H1 (cell line): Measurements from ENCODE around the gene ZNF407. TPM values are rescaled to one million over a fixed set of nuclear protein-coding genes. Genes with fewer than 3 reads are reported as not detected.

Experiments
- CTCF ChIA-PET: fragments of 300-600 bp; sonication (Branson Sonifier 250); formaldehyde crosslinking; loops from one replicate; lab custom pipeline; 2021; ENCODE audit not compliant: partially characterized antibody; lab: Charles Lee
- POLR2A ChIA-PET: fragments of 300-600 bp; sonication (Branson Sonifier 250); formaldehyde crosslinking; loops from one replicate; lab custom pipeline; 2021; ENCODE audit warnings: inconsistent platforms; ENCODE audit not compliant: partially characterized antibody; lab: Charles Lee
- DNase-seq, 2 experiments: peaks; one replicate each; pipeline versions ENCODE4 v3.0.0 to v3.0.0-alpha.2; 2010 to 2022; ENCODE audit warnings: low spot score in 2 of 2, low read depth in 1 of 2, mixed read lengths in 1 of 2
- FAIRE-seq: peaks from 2 replicates; lab custom pipeline; 2011; peaks lifted over from hg19 to GRCh38; lab: Jason Lieb, UNC
- H2AFZ ChIP-seq: 2 replicates; pipeline ENCODE4 v1.8.1; 2012; ENCODE audit warnings: low read length, inconsistent platforms
- H2AK5ac ChIP-seq: 2 replicates; pipeline ENCODE4 v1.6.1; 2013; ENCODE audit warnings: low read depth, low read length
- H2BK120ac ChIP-seq: replicated peaks from 2 replicates; pipeline ENCODE3; 2013; ENCODE audit warnings: low read depth, low read length, inconsistent platforms
- H2BK12ac ChIP-seq: 2 replicates; pipeline ENCODE4 v1.6.1; 2013; ENCODE audit warnings: low read depth, low read length
- H2BK15ac ChIP-seq: 2 replicates; pipeline ENCODE4 v1.6.1; 2013; ENCODE audit warnings: low read length
- H2BK20ac ChIP-seq: 2 replicates; pipeline ENCODE4 v1.6.1; 2013; ENCODE audit warnings: low read length
- H2BK5ac ChIP-seq: 2 replicates; pipeline ENCODE4 v1.6.1; 2013; ENCODE audit warnings: low read depth, low read length
- H3K14ac ChIP-seq: 2 replicates; pipeline ENCODE4 v1.6.1; 2013; ENCODE audit warnings: inconsistent platforms; ENCODE audit not compliant: insufficient read length
- H3K18ac ChIP-seq: 2 replicates; pipeline ENCODE4 v1.6.1; 2013; ENCODE audit warnings: low read length; ENCODE audit errors: extremely low read depth
- H3K23ac ChIP-seq: 2 replicates; pipeline ENCODE4 v1.6.1; 2013; ENCODE audit warnings: inconsistent platforms; ENCODE audit not compliant: insufficient read length
- H3K23me2 ChIP-seq: 2 replicates; pipeline ENCODE4 v1.6.1; 2013; ENCODE audit warnings: low read depth, low read length
- H3K27ac ChIP-seq: 2 replicates; pipeline ENCODE4 v1.6.1; 2011; ENCODE audit warnings: low read depth, low read length, inconsistent platforms
- H3K27me3 ChIP-seq, 4 experiments: replicated peaks in 1 of 4; 1 replicate in 1 of 4; 2 replicates in 3 of 4; pipeline versions ENCODE4 v1.6.1 to v1.8.1; 2011 to 2013; ENCODE audit warnings: low read length in 3 of 4, mild to moderate bottlenecking in 3 of 4, inconsistent platforms in 2 of 4, mixed read lengths in 2 of 4, moderate library complexity in 1 of 4; ENCODE audit not compliant: control insufficient read depth in 3 of 4, insufficient read depth in 3 of 4; ENCODE audit errors: extremely low read depth in 1 of 4
- H3K36me3 ChIP-seq, 4 experiments: 2 replicates each; pipeline versions ENCODE4 v1.6.1 to v1.8.1; 2011 to 2013; ENCODE audit warnings: mild to moderate bottlenecking in 4 of 4, low read length in 3 of 4, moderate library complexity in 2 of 4, control low read depth in 1 of 4, inconsistent platforms in 1 of 4; ENCODE audit not compliant: insufficient read depth in 4 of 4, control insufficient read depth in 2 of 4
- H3K4ac ChIP-seq: replicated peaks from 2 replicates; pipeline ENCODE3; 2013; ENCODE audit warnings: low read length, low read depth, mixed read lengths, inconsistent platforms; ENCODE audit not compliant: insufficient read length
- H3K4me1 ChIP-seq, 4 experiments: replicated peaks in 1 of 4; 1 replicate in 1 of 4; 2 replicates in 3 of 4; pipeline versions ENCODE4 v1.6.1 to v1.8.1; 2011 to 2013; ENCODE audit warnings: low read length in 3 of 4, inconsistent platforms in 2 of 4, mixed read lengths in 1 of 4; ENCODE audit not compliant: insufficient read depth in 4 of 4, control insufficient read depth in 3 of 4
- H3K4me2 ChIP-seq, 2 experiments: 2 replicates each; pipeline versions ENCODE4 v1.6.1 to v1.8.1; 2011 to 2013; ENCODE audit warnings: low read depth in 2 of 2, low read length in 2 of 2, control low read depth in 1 of 2, inconsistent platforms in 1 of 2, mild to moderate bottlenecking in 1 of 2; ENCODE audit not compliant: insufficient read depth in 1 of 2
- H3K4me3 ChIP-seq, 4 experiments: fragments of 200-600, 300-600 bp in 1 of 4; sonication (generic), shearing (Covaris generic), sonication (Bioruptor Twin) in 1 of 4; 2 replicates each; pipeline versions ENCODE4 v1.5.1 to v1.8.1; 2011 to 2016; ENCODE audit warnings: low read length in 4 of 4, low read depth in 3 of 4, control low read depth in 2 of 4, inconsistent platforms in 2 of 4, mild to moderate bottlenecking in 2 of 4, mixed read lengths in 1 of 4, moderate library complexity in 1 of 4; ENCODE audit not compliant: insufficient read depth in 2 of 4; ENCODE audit errors: extremely low read depth in 1 of 4
- H3K56ac ChIP-seq: replicated peaks from 2 replicates; pipeline ENCODE3; 2013; ENCODE audit warnings: low read depth, mild to moderate bottlenecking, mixed read lengths, low read length, inconsistent platforms; ENCODE audit not compliant: insufficient read length
- H3K79me1 ChIP-seq: 2 replicates; pipeline ENCODE4 v1.6.1; 2013; ENCODE audit warnings: low read depth, low read length, control low read depth
- H3K79me2 ChIP-seq, 2 experiments: 2 replicates each; pipeline versions ENCODE4 v1.6.1 to v1.8.1; 2012 to 2013; ENCODE audit warnings: low read length in 2 of 2, mild to moderate bottlenecking in 2 of 2, inconsistent platforms in 1 of 2; ENCODE audit not compliant: insufficient read depth in 2 of 2, control insufficient read depth in 1 of 2
- H3K9ac ChIP-seq, 4 experiments: replicated peaks in 1 of 4; 1 replicate in 1 of 4; 2 replicates in 3 of 4; pipeline versions ENCODE4 v1.6.1 to v1.8.1; 2011 to 2013; ENCODE audit warnings: low read depth in 3 of 4, low read length in 3 of 4, control low read depth in 2 of 4, mild to moderate bottlenecking in 2 of 4, moderate library complexity in 2 of 4, inconsistent platforms in 1 of 4; ENCODE audit errors: extremely low read depth in 1 of 4
- H3K9me3 ChIP-seq, 2 experiments: 2 replicates each; pipeline versions ENCODE4 v1.6.1 to v1.8.1; 2012 to 2013; ENCODE audit warnings: mild to moderate bottlenecking in 2 of 2, moderate library complexity in 2 of 2, control low read depth in 1 of 2, inconsistent platforms in 1 of 2, low read depth in 1 of 2, low read length in 1 of 2, mixed read lengths in 1 of 2; ENCODE audit not compliant: insufficient read depth in 2 of 2
- H4K20me1 ChIP-seq, 2 experiments: replicated peaks in 1 of 2; 2 replicates each; pipeline versions ENCODE3 to v1.8.1; 2011 to 2013; ENCODE audit warnings: inconsistent platforms in 2 of 2, low read length in 2 of 2, mild to moderate bottlenecking in 1 of 2; ENCODE audit not compliant: insufficient read depth in 2 of 2, control insufficient read depth in 1 of 2
- H4K5ac ChIP-seq: 2 replicates; pipeline ENCODE4 v1.6.1; 2013; ENCODE audit warnings: low read length, low read depth, mixed read lengths, inconsistent platforms; ENCODE audit not compliant: insufficient read length
- H4K8ac ChIP-seq: 2 replicates; pipeline ENCODE4 v1.8.0; 2013; ENCODE audit warnings: mild to moderate bottlenecking, moderate library complexity, low read length, inconsistent platforms; ENCODE audit not compliant: insufficient read depth; ENCODE audit errors: extremely low read depth
- H4K91ac ChIP-seq: replicated peaks from 2 replicates; pipeline ENCODE3; 2013; ENCODE audit warnings: low read length, mixed read lengths, inconsistent platforms; ENCODE audit not compliant: insufficient read length
- CHD2 ChIP-seq: IDR thresholded peaks from 2 replicates; pipeline ENCODE4 v1.6.1; 2012; ENCODE audit warnings: low read length, improper control_type of control experiment
- EP300 ChIP-seq, 2 experiments: IDR thresholded peaks; 1 replicate in 1 of 2; 2 replicates in 1 of 2; pipeline ENCODE4 v1.6.1; 2011 to 2012; ENCODE audit warnings: low read depth in 2 of 2, low read length in 2 of 2, mild to moderate bottlenecking in 2 of 2, borderline replicate concordance in 1 of 2, inconsistent platforms in 1 of 2, moderate library complexity in 1 of 2
- GABPA ChIP-seq: IDR thresholded peaks from 2 replicates; pipeline ENCODE4 v1.6.1; 2011; ENCODE audit warnings: mild to moderate bottlenecking, low read length, moderate library complexity, borderline replicate concordance; ENCODE audit not compliant: insufficient read depth
- GTF2F1 ChIP-seq: IDR thresholded peaks from 2 replicates; pipeline ENCODE4 v1.6.1; 2012; ENCODE audit warnings: low read depth, low read length, improper control_type of control experiment, borderline replicate concordance
- JUN ChIP-seq: IDR thresholded peaks from 2 replicates; pipeline ENCODE4 v1.6.1; 2011; ENCODE audit warnings: low read depth, mild to moderate bottlenecking, improper control_type of control experiment, low read length
- KDM1A ChIP-seq: fragments of 200-600, 300-600 bp; sonication (generic); IDR thresholded peaks from 2 replicates; pipeline ENCODE4 v1.7.1; 2016; ENCODE audit warnings: mild to moderate bottlenecking, low read length, borderline replicate concordance
- PHF8 ChIP-seq: fragments of 200-600 bp; sonication (generic); conservative IDR thresholded peaks from 2 replicates; pipeline ENCODE4 v1.7.1; 2012; ENCODE audit warnings: low read depth, mild to moderate bottlenecking, inconsistent platforms, low read length, moderate library complexity
- TBP ChIP-seq: IDR thresholded peaks from 2 replicates; pipeline ENCODE4 v1.6.1; 2011; ENCODE audit warnings: low read depth, low read length, improper control_type of control experiment
- YY1 ChIP-seq: IDR thresholded peaks from 2 replicates; pipeline ENCODE4 v1.6.1; 2011; ENCODE audit warnings: low read depth, mild to moderate bottlenecking, low read length
- WGBS, 2 experiments: shearing (Covaris generic) in 1 of 2; methylation state at CpG; one replicate each; pipeline versions ENCODE4 v1.1.6 to v1.1.7; 2013 to 2015; ENCODE audit warnings: low lambda C conversion rate in 2 of 2, mixed read lengths in 2 of 2, inconsistent platforms in 1 of 2, low coverage in 1 of 2, missing lambda C conversion rate in 1 of 2; ENCODE audit not compliant: insufficient replicate concordance in 2 of 2, insufficient coverage in 1 of 2, insufficient read length in 1 of 2; ENCODE audit errors: extremely low coverage in 1 of 2, missing lambda C conversion rate in 1 of 2; 5-methylcytosine and 5-hydroxymethylcytosine counted together
- polyA plus RNA-seq, 7 experiments: library from polyadenylated mRNA; depleted of rRNA in 3 of 7; stranded (reverse) in 5 of 7; unstranded in 2 of 7; fragments of >200 nt in 5 of 7; fragments of 200-250 nt in 2 of 7; gene quantifications; 1 replicate in 5 of 7; 2 replicates in 1 of 7; 4 replicates in 1 of 7; pipeline versions ENCODE4 v1.2.1 to v1.2.3, GENCODE V29; 2011 to 2013; ENCODE audit warnings: missing spikeins in 2 of 7, mixed read lengths in 2 of 7
- total RNA-seq: library from RNA; stranded (reverse); fragmentation: NEBNext Ultra II Directional; extraction: Animal tissue kit (Norgen Biotek cat#: 25700); gene quantifications from 2 replicates; pipeline ENCODE4 v1.2.1, GENCODE V29; 2021

Gene ZNF407
- total and polyA plus RNA-seq, 2 of the 8 experiments (the other 6 are each of a cell fraction or from before 2014, with no cell fraction given), result 1.5 to 6.8 TPM

DNA sequence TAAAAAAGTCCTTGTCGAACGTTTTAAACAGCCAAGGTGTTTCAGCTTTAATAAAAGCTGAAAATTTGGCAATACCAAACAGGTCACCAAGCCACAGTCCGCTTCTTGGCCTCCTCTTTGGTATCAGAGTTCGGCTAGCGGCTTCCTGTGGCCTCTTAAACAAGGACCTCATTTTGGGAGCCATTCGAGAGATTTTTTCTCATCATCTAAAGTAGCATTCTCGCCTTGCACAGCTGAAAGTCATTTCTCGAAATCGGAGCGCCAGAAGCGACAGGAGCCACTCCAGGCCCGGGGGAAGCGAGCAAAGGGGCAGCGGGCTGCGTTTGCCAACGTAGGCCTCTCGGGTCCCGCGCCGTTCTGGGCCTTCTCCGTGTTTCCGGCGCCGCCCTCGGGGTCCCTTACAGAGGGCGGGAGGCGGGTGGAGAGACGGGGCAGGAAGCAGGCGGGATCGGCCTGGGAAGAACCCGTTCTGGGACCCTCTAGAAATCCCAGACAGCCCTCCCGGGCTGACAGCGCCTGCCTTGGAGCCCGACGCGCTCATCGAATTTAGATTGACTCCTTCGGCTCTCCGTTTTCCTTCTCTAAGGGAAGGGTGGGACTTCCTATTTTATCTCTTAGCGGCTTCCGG lies 522 bp upstream of the ZNF407 start:
- peaks cover 0 to 2% of the 10 kb centered on the region in 2 experiments for H4K20me1 ChIP-seq
- H3K4me3 ChIP-seq, result peak overlapping the region; percentile 94 to 97 (median 96)
- peak overlapping the region; percentile 79 for H3K27ac ChIP-seq
- H3K9me3 ChIP-seq, result no peaks in the 10 kb centered on the region
- H2AFZ ChIP-seq, result peak overlapping the region; percentile 73; the same call in 1 of the 2 replicates
- H2BK120ac ChIP-seq, result peak overlapping the region; percentile 97
- H3K4me2 ChIP-seq, result peak overlapping the region; percentile 77 to 98
- H4K8ac ChIP-seq, result peak overlapping the region; percentile 72; the same call in 1 of the 2 replicates
- peak overlapping the region; percentile 66; the same call in 1 of the 2 replicates for H2BK5ac ChIP-seq
- peaks cover 0 to 5% (median 1%) of the 10 kb centered on the region in 4 experiments; a peak in 3 of 8 replicates for H3K36me3 ChIP-seq
- peaks cover 12% of the 10 kb centered on the region for H3K23me2 ChIP-seq
- no peak overlapping the region for H2BK12ac ChIP-seq
- H3K79me2 ChIP-seq, result peaks cover 8 to 43% of the 10 kb centered on the region in 2 experiments; a peak in 3 of 4 replicates
- H3K27me3 ChIP-seq, result no peaks in the 10 kb centered on the region
- no peak overlapping the region for H4K91ac ChIP-seq
- DNase-seq (peak in 1 of 2 experiments; percentile 76), FAIRE-seq (no peak)
- H2BK20ac ChIP-seq, result no peak overlapping the region
- CTCF ChIA-PET, result no interaction called here
- no peak overlapping the region for H3K14ac ChIP-seq
- POLR2A ChIA-PET, result interaction anchor here (1.1 kb wide), 1 partner anchor 17 kb away, joined by 6 read pairs; no protein-coding TSS in a partner anchor
- no peak overlapping the region for H3K4ac ChIP-seq
- peak overlapping the region; percentile 93; the same call in 1 of the 2 replicates for H3K18ac ChIP-seq
- peak overlapping the region; percentile 70 for H3K56ac ChIP-seq
- peak overlapping the region; percentile 79 to 95 (median 86) for H3K9ac ChIP-seq
- peak overlapping the region; percentile 94 for H4K5ac ChIP-seq
- H3K79me1 ChIP-seq, result peaks cover 4% of the 10 kb centered on the region; the same call in 1 of the 2 replicates
- H2AK5ac ChIP-seq, result no peak overlapping the region
- 4% methylated on average over 41 of the region's 41 CpGs; no CpG with 5 or more reads in 1 of the 2 experiments for WGBS, 2 experiments
- no peak overlapping the region for H3K23ac ChIP-seq
- peaks cover 0 to 4% (median 2%) of the 10 kb centered on the region in 4 experiments; a peak in 4 of 7 replicates for H3K4me1 ChIP-seq
- no peak overlapping the region for H2BK15ac ChIP-seq
- no peak; the same call in 1 of the 2 replicates for TF ChIP-seq PHF8
- TF ChIP-seq TBP, result no peak
- no peak for TF ChIP-seq CHD2
- TF ChIP-seq GABPA, result no peak
- no peak for TF ChIP-seq GTF2F1
- TF ChIP-seq JUN, result no peak
- TF ChIP-seq YY1, result no peak
- TF ChIP-seq KDM1A, result no peak
- TF ChIP-seq EP300 (IDR thresholded peaks at IDR 0.05; ENCODE audit: borderline replicate concordance in 1 of 2, low read depth in 2 of 2, low read length in 2 of 2), result no peak
